Daoy (cell line): ENCODE data around the gene TRIOBP. TPM values are rescaled to one million over a fixed set of nuclear protein-coding genes. Genes with fewer than 3 reads are reported as not detected.

Source experiments
- DNase-seq: peaks from one replicate; pipeline ENCODE4 v3.0.0-alpha.2; 2015; ENCODE audit warnings: low read depth
- total RNA-seq: library from RNA; depleted of rRNA; stranded (reverse); fragments of >200 nt; shearing (Covaris generic); gene quantifications from 2 replicates; pipeline ENCODE4 v1.2.3, GENCODE V29; 2014

TRIOBP gene
- total RNA-seq, 1 experiment from 2014 or later, result 42.9 TPM

DNA sequence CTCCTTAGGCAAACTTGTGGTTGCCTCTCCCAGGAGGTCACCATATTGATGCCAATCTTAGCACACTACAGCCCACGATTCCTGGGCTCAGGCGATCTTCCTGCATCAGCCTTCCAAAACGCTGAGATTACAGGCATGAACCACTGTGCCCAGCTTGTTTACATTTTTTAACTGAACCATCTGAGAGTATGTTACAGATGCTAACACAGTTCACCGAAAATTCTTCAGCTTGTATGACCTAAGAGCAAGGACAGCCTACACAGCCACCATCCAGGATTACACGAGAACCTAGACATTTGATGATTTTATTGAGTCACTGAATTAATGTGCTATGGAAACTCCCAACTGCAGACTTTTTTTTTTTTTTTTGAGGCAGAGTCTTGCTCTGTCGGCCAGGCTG is 27.3 kb upstream of the TRIOBP start:
- DNase-seq, result peak; percentile 29

DNA sequence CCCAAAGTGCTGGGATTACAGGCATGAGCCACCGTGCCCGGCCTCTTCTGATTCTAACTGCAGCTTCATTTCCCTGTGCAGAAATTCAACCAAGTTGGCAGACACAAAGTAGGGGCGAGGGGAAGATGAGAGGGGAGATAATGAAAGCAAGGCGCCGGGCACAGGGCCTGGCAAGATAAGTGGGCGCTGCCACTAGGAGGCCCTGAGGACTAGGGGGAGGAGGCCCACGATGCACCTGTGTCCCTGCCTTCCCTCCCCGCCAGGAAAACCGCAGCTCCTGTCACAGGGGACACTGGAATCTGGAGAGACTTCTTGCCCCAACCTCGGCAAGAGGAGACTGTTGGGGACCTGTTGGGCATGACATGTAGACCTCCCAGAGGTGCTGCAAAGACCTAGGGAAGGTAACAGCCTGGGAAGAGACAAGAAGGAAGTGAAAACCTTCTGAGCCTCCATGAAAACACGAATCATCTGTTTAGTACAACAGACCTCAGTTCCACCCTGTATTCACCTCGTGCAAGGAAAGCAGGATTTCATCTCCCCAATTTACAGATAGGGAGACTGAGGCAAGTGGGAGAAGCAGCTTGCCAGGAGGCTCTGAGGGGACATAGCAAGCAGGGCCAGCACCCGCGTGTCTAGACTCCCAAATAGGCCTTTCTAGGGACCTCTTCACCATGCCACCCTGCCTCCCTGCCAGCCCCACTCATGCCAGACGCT is 24.5 kb upstream of the TRIOBP start:
- DNase-seq, result no peak

- no peak for DNase-seq
These were observed 23.9 kb upstream of the TRIOBP start for GRCh38 chr22:37672920-37673455.

DNA sequence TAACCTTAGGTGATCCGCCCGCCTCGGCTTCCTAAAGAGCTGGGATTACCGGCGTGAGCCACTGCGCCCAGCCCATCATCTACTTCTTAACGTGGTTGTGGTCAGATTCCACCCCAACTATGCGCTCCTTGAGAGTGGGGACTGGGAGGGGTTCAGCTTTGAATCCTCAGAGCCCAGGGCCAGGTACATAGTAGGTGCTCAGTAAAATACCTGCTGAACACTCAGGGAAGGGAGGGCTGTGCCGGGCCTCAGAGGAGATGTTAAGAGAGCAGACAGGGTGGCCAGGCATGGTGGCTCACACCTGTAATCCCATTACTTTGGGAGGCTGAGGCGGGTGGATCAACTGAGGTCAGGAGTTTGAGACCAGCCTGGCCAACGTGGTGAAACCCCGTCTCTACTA is 22.6 kb upstream of the TRIOBP start:
- no peak for DNase-seq

DNA sequence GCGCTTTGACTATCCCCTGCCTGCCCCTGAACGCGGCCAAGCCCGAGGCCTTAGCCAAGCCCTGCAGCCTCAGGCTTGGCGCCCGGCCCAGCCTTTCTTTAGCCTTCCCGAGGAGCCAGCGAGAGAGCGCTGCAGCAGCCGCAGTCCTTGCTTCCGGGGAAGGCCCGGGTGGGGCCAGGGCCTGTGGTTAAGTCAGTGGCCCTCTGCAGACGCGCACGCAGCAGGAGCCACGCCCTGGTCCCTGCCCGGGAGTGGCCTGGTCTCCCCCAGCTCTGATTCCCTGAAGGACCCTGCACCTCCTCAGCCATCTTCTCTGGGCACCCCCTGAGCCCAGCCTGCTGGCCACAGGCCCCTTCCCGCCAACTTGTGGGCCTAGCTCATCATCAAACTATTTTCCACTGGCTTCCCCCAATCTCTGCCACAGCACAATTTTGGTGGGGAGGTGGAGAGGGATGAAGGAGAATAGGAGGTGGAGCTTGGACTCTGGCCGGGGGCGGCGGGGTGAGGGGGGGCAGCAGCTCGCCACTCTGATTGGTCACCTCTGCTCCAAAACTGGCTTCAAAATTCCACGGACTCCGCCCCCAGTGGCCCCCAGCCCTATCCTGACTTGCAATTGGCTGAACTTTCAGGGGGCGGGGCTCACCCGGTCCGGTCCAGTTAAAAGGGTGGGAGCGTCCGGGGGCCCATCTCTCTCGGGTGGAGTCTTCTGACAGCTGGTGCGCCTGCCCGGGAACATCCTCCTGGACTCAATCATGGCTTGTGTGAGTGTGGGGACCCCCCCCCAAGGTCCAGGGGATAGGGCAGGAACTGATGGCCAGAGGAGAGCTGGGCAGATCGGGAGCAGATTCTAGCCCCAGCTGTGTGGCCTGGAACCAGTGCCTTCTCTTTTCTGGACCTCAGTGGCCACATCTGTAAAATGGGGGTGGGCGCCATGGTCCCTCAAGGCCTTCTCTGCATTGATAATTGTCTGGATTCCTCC is 21.6 kb upstream of the TRIOBP start, which contains the start of gene LGALS1:
Gene LGALS1 (plus strand): TSS at position 686 of the 979 bp plus-strand sequence. CDS start 67 bp downstream, at position 753.
- DNase-seq, result peak; percentile 97

GRCh38 chr22:37675930-37676735 is 20.7 kb upstream of the TRIOBP start:
- DNase-seq, result peak; percentile 43

DNA sequence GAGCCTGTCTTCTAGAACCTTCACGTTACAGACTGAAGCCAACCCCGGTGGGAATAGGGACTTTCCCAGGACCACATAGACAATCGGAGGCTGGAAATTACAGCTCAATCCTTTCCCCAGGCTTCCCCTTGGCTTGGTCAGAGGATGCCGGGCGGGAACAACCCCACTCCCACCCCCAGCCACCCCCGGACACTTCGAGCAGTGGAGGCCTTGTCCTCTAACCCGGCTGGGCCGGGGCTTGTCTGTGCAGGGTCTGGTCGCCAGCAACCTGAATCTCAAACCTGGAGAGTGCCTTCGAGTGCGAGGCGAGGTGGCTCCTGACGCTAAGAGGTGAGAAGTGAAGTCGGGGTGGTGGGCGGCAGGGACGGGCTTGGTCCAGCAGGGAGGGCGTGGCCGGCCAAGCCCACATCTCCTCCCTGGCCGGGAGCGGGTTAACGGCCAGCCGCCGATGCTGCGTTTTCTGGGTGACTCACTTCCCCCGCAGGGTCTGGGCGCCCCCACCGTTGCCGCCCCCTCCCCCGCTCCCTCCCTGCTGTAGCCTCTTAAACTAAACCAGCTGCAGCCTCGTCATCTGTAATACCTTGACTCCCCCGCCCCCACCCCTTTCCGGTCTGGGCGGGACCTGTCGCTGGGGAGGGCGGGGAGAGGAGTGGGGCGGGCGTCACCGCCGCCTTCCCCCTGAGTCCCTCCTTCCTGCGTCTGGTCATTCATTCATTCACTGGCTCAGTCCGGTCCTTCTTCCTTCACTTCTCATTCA is 19.9 kb upstream of the TRIOBP start:
- DNase-seq, result peak; percentile 96

DNA sequence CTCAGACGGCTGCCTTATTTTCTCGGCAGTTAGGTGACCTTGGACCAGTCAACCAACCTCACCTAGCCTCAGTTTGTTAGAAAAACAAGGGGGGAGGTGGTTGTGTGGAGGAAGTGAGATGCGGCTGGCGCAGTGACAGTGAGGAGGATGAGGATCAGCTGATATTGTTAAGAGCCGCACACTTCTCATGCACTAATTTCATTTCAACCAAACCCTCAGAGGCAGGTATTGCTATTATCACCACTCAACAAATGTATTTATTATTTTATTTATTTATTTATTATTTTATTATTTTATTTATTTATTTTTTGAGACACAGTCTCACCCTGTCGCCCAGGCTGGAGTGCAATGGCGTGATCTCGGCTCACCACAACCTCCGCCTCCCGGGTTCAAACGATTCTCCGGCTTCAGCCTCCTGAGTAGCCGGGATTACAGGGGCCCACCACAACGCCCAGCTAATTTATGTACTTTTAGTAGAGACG is 19.3 kb upstream of the TRIOBP start:
- DNase-seq, result no peak

GRCh38 chr22:37678372-37678771 is 18.5 kb upstream of the TRIOBP start:
- no peak for DNase-seq

- no peak for DNase-seq
These were observed 17.2 kb upstream of the TRIOBP start for GRCh38 chr22:37679670-37680069.

DNA sequence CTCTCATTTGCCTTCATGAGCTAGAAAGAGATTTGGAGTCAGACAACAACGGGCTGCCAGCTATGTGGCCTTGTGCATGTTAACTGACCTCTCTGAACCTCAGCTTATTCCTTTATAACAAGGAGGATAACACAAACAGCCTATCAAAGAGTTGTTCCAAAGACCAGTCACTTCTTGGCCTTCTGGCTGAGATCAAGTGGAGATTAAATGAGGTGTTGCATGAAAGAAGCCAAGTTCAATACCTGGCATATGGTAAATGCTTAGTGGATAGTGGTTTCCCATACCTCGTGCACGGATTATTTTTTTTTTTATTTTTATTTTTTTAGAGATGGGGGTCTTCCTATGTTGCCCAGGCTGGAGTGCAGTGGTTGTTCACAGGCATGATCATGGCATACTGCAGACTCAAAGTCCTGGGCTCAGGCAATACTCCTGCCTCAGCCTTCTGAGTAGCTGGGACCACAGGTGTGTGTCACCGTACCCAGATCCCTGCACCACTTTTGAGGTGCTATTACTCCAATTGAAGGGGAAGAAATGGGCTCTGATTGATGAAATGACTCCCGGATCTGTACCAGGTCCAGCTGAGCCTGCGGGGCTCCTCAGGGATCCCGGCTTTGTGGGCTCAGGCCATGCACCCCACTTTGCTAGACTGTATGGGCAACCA is 16.5 kb upstream of the TRIOBP start:
- DNase-seq, result no peak

GRCh38 chr22:37681001-37681424 is 15.8 kb upstream of the TRIOBP start:
- DNase-seq, result peak; percentile 57

DNA sequence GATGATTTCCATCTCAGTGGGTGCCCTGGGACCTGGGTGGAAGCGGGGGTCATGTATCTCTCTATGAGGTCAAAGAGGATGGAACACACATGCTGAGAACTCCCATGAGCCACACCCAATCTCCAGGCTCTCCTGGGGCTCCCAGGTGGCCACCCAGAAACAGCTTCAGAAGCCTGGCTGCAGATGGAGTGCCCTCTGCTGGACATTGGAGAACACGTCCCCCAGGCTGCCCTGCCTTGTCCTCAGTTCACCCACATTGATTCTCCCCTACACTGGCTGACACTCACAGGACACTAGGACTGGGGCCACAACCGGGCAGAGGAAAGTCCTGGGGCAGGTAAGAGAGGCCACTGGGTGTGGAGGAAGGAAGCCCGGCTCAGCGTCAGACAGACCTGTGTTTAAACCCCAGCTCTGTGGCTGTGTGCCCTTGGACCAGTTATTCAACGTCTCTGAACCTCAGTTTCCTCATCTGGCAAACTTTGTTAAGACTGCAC is 15.2 kb upstream of the TRIOBP start:
- DNase-seq, result peak; percentile 83

DNA sequence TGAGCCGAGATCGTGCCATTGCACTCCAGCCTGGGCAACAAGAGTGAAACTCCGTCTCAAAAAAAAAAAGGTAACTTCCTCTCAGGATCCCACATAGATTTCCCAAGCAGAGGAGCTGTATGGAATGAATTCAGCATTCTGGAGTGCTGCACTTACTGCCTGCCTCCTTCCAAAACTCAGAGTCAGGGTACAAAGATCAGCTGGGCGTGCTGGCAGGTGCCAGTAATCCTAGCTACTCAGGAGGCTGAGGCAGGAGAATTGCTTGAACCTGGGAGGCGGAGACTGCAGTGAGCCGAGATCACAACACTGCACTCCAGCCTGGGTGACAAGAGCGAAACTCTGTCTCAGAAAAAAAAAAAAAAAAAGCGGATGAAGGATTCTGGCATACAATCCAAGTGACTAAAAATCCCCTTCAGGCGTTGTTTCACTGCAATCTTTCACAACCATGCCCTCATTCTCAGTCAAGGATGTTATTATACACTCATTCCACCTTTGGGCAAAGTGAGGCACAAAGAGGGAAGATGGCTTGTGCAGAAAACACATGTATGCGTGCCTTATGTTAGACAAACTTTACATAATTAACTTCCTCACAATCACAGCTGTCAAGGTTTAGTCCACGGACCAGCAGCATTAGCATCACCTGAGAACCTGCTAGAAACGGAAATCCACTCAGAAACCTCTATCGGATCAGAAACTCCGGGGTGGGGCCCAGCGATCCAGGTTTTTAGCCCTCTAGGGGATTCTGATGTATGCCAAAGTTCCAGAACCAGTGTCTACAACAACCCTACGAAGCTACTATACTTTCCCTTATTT is 11.8 kb upstream of the TRIOBP start:
- DNase-seq, result no peak

DNA sequence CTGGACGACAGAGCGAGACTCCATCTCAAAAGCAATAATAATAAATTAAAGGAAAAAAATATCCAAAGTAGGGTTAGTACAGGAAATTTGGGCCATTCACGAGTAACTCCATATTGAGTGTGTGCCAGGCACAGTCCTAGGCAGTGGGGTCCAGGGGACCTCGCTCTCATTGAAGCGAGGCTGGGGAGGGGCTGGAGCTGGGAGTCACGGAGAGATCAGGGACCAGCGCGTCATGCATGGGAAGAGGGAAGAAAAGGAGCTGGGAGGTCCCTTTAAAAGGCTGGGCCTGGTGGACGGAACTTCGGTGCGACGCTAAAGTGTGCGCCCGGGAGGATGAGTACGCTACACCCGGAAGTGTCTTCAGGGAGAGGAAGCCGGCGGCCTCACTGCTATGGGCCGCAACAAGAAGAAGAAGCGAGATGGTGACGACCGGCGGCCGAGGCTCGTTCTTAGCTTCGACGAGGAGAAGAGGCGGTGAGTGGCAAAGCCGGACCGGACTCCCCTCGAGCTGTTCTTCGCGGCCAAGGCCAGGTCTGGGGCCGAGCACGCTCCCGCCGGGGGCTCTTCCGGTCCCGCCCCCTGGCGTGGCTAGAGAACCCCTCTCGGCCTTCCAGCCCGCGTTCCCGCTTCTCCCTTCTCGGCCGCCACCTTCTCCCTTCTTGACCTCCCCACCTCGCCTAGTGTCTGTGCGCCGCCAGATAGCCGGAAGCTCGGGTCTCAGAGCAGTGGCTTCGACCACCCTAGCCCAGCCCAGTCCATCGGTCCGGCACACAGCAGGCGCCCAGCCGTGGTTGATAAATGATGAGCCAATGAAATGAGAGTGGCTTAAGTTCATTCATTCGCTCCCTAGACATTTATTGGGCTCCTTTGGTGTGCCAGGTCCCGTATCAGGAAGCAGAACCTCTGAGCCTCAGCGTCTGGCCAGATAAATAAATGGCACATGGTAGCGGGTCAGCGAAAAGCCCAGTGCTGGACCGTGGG is 10.6 kb upstream of the TRIOBP start, which contains the start of gene NOL12:
Gene NOL12 (plus strand): TSS at position 342 of the 981 bp plus-strand sequence. CDS start 50 bp downstream, at position 392.
- DNase-seq, result peak; percentile 89

- DNase-seq, result no peak
These were observed 6.4 kb upstream of the TRIOBP start for GRCh38 chr22:37690407-37690806.

GRCh38 chr22:37690901-37691504 is 5.8 kb upstream of the TRIOBP start:
- DNase-seq, result no peak
